Neuronal stem cell (in vitro differentiated cells): ENCODE data around the gene PFDN1.

Experiments used
- DNase-seq: peaks from one replicate; pipeline ENCODE4 v3.0.0-alpha.2; 2013; ENCODE audit warnings: low spot score
- H2AFZ ChIP-seq: one replicate; pipeline ENCODE4 v1.6.1; 2013; ENCODE audit warnings: mild to moderate bottlenecking, low read length, inconsistent platforms
- H2AK5ac ChIP-seq: 2 replicates; pipeline ENCODE4 v1.6.1; 2013; ENCODE audit warnings: low read depth, mild to moderate bottlenecking, inconsistent platforms, low read length, moderate library complexity, mixed read lengths
- H2BK120ac ChIP-seq: 2 replicates; pipeline ENCODE4 v1.6.1; 2013; ENCODE audit warnings: low read depth, mild to moderate bottlenecking, inconsistent platforms, low read length, moderate library complexity, mixed read lengths
- H2BK12ac ChIP-seq: one replicate; pipeline ENCODE4 v1.6.1; 2013; ENCODE audit warnings: low read length, inconsistent platforms
- H2BK15ac ChIP-seq: 2 replicates; pipeline ENCODE4 v1.6.1; 2013; ENCODE audit warnings: mild to moderate bottlenecking, low read length, inconsistent platforms, mixed read lengths
- H2BK5ac ChIP-seq: one replicate; pipeline ENCODE4 v1.6.1; 2013; ENCODE audit warnings: inconsistent platforms, mild to moderate bottlenecking, low read length, moderate library complexity
- H3K14ac ChIP-seq: one replicate; pipeline ENCODE4 v1.6.1; 2013; ENCODE audit warnings: low read length, inconsistent platforms
- H3K18ac ChIP-seq: 2 replicates; pipeline ENCODE4 v1.6.1; 2013; ENCODE audit warnings: low read length, inconsistent platforms
- H3K23ac ChIP-seq: 2 replicates; pipeline ENCODE4 v1.6.1; 2013; ENCODE audit warnings: low read depth, mild to moderate bottlenecking, mixed read lengths, low read length, inconsistent platforms; ENCODE audit not compliant: poor library complexity
- H3K27ac ChIP-seq: replicated peaks from 3 replicates; pipeline ENCODE4 v1.5.1; 2013; ENCODE audit warnings: low read length, inconsistent platforms
- H3K27me3 ChIP-seq, 3 experiments: 2 replicates each; pipeline ENCODE4 v1.6.1; 2013; ENCODE audit warnings: low read length in 3 of 3, mild to moderate bottlenecking in 2 of 3, inconsistent platforms in 1 of 3, low read depth in 1 of 3, mixed read lengths in 1 of 3, moderate library complexity in 1 of 3; ENCODE audit not compliant: control insufficient read depth in 3 of 3, insufficient read depth in 3 of 3
- H3K36me3 ChIP-seq, 2 donors: replicated peaks in 1 of 2; 2 replicates each; pipeline ENCODE4 v1.6.1; 2013; ENCODE audit warnings: low read length in 2 of 2; ENCODE audit not compliant: control insufficient read depth in 2 of 2, insufficient read depth in 2 of 2
- H3K4ac ChIP-seq: 2 replicates; pipeline ENCODE4 v1.6.1; 2013; ENCODE audit warnings: inconsistent platforms, mild to moderate bottlenecking, low read length, moderate library complexity
- H3K4me1 ChIP-seq, 2 donors: 1 replicate in 1 of 2; 2 replicates in 1 of 2; pipeline ENCODE4 v1.6.1; 2013; ENCODE audit warnings: low read length in 2 of 2, low read depth in 1 of 2; ENCODE audit not compliant: control insufficient read depth in 2 of 2, insufficient read depth in 1 of 2
- H3K4me2 ChIP-seq: one replicate; pipeline ENCODE4 v1.6.1; 2013; ENCODE audit warnings: mild to moderate bottlenecking, low read length, inconsistent platforms; ENCODE audit not compliant: insufficient read depth, poor library complexity, severe bottlenecking
- H3K4me3 ChIP-seq, 2 donors: 2 replicates each; pipeline ENCODE4 v1.5.1; 2013; ENCODE audit warnings: low read length in 2 of 2, mild to moderate bottlenecking in 2 of 2, inconsistent platforms in 1 of 2, moderate library complexity in 1 of 2
- H3K79me1 ChIP-seq: one replicate; pipeline ENCODE4 v1.6.1; 2013; ENCODE audit warnings: low read depth, mild to moderate bottlenecking, inconsistent platforms, low read length, moderate library complexity
- H3K9ac ChIP-seq: one replicate; pipeline ENCODE4 v1.6.1; 2013; ENCODE audit warnings: mild to moderate bottlenecking, low read depth, low read length, inconsistent platforms; ENCODE audit not compliant: poor library complexity
- H3K9me3 ChIP-seq, 2 donors: replicated peaks in 1 of 2; 2 replicates each; pipeline versions ENCODE3 to v1.6.1; 2013; ENCODE audit warnings: low read length in 2 of 2, mild to moderate bottlenecking in 2 of 2, inconsistent platforms in 1 of 2, low read depth in 1 of 2, mixed read lengths in 1 of 2, moderate library complexity in 1 of 2; ENCODE audit not compliant: control insufficient read depth in 2 of 2, insufficient read depth in 1 of 2
- H4K8ac ChIP-seq: one replicate; pipeline ENCODE4 v1.6.1; 2013; ENCODE audit warnings: low read depth, mild to moderate bottlenecking, inconsistent platforms, low read length, moderate library complexity
- H4K91ac ChIP-seq: one replicate; pipeline ENCODE4 v1.6.1; 2013; ENCODE audit warnings: low read length, low read depth, mild to moderate bottlenecking, inconsistent platforms; ENCODE audit not compliant: poor library complexity
- WGBS, 2 donors: extraction: QIAGEN DNeasy Blood & Tissue Kit; methylation state at CpG; one replicate each; pipeline ENCODE4 v1.1.7; 2013; ENCODE audit warnings: missing lambda C conversion rate in 2 of 2, mixed read lengths in 1 of 2; ENCODE audit not compliant: insufficient read length in 2 of 2, insufficient replicate concordance in 1 of 2; ENCODE audit errors: extremely low coverage in 2 of 2; 5-methylcytosine and 5-hydroxymethylcytosine counted together

Gene PFDN1

DNA sequence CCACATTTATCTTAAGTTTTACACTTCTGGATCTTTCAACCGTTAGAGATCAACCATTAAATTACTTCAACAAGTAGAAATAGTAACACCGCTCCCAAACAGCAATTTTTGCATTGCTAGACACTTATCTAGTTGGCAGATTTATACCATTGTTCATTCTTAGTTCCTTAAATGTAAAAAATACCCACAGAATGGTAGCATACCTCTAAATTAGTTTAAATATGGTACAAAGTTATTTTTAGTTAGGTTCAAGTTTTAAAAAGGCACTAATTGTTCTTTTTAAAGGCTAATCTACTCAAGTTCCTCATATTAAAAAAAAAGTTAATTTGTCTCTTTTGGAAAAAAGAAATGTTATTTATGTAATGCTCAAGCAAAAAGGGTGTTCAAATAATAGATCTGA, 8.1 kb downstream of the PFDN1 start:
- Histone ChIP-seq H3K36me3 (peaks cover under 1 to 31% of the 10 kb centered on the region in 2 donors), H3K23ac (no peak overlapping the region), H2BK120ac (no peak overlapping the region), H2BK12ac (no peak overlapping the region), H3K4ac (no peak overlapping the region), H3K14ac (no peak overlapping the region), H2AK5ac (no peak overlapping the region), H3K79me1 (no peaks in the 10 kb centered on the region), H3K4me3 (no peak overlapping the region), H2BK5ac (no peak overlapping the region), H3K9ac (no peak overlapping the region), H4K91ac (no peak overlapping the region), H3K18ac (no peak overlapping the region), H3K27ac (no peak overlapping the region), H3K9me3 (no peaks in the 10 kb centered on the region), H3K27me3 (no peaks in the 10 kb centered on the region), H3K4me2 (no peak overlapping the region), H2BK15ac (no peak overlapping the region), H2AFZ (no peak overlapping the region), H3K4me1 (peaks cover 0 to 12% of the 10 kb centered on the region in 2 donors), H4K8ac (no peak overlapping the region)
- no CpG with 5 or more reads among the region's 2 CpGs for WGBS, 2 donors
- DNase-seq = no peak

DNA sequence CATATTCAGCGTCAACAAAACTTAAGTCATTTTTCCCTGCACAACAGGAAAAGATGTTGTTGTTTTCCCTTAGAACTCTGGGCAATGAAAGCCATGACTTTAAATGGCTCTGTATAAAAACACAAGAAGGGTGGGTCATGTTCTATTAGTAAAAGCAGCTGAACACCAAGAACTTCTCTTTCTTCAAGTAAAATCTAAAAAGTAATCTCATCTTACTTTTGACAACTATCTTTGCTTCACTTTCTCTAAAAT, 9.1 kb downstream of the PFDN1 start:
- peaks cover 0 to 12% of the 10 kb centered on the region in 2 donors for H3K4me1 ChIP-seq
- H3K4ac ChIP-seq = no peak overlapping the region
- no peak overlapping the region for H2BK120ac ChIP-seq
- H3K36me3 ChIP-seq = peaks cover 0 to 22% of the 10 kb centered on the region in 2 donors
- no peak overlapping the region for H4K8ac ChIP-seq
- WGBS, 2 donors = no CpG with 5 or more reads among the region's 1 CpG
- no peak overlapping the region for H3K23ac ChIP-seq
- no peak overlapping the region for H4K91ac ChIP-seq
- H3K18ac ChIP-seq = no peak overlapping the region
- no peak overlapping the region for H3K4me3 ChIP-seq
- no peak overlapping the region for H3K4me2 ChIP-seq
- H3K79me1 ChIP-seq = no peaks in the 10 kb centered on the region
- no peak for DNase-seq
- no peak overlapping the region for H3K14ac ChIP-seq
- H2AFZ ChIP-seq = no peak overlapping the region
- H3K9ac ChIP-seq = no peak overlapping the region
- H2AK5ac ChIP-seq = no peak overlapping the region
- no peak overlapping the region for H2BK5ac ChIP-seq
- H3K9me3 ChIP-seq = no peaks in the 10 kb centered on the region
- H2BK15ac ChIP-seq = no peak overlapping the region
- H3K27ac ChIP-seq = no peak overlapping the region
- no peak overlapping the region for H2BK12ac ChIP-seq
- no peaks in the 10 kb centered on the region for H3K27me3 ChIP-seq

DNA sequence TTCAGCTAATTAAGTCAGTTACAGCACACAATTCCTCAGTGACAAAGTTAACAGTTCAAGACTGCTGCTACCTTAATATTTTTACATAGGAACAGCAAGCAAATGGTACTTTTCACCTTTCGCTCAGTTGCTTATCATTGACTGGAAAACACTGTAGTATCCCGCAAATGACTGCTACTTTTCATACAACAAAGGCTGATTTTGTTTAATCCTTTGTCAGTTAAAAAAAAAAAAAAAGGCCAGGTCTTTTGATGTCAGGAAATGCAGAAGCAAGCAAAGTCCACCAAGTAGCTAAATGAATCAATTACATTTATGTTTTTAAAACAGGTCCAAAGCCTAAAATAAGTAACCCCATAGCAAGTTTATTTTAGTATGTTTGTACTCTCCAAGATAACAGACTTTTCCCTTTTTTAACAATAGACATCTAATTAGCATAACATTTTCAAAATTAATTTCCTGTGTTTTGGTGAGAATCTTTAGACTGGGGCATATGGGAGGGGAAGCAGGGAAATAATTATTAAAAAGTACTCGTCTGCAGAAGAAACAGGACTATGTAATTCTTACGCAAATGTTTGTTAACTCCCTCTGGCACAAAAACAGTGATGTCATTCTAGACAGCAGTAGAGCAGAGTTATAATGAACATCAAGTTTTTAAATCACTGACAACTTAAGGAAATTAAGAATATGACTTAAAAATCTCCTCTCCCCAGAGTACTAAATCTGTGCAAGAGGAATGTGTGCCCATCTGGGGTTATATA, 9.6 kb downstream of the PFDN1 start:
- H3K4me1 ChIP-seq = peaks cover 0 to 12% of the 10 kb centered on the region in 2 donors
- H3K4me2 ChIP-seq = no peak overlapping the region
- H2BK15ac ChIP-seq = no peak overlapping the region
- H2AK5ac ChIP-seq = no peak overlapping the region
- H3K79me1 ChIP-seq = no peaks in the 10 kb centered on the region
- no peak overlapping the region for H2BK120ac ChIP-seq
- no peaks in the 10 kb centered on the region for H3K9me3 ChIP-seq
- no peak overlapping the region for H3K14ac ChIP-seq
- DNase-seq = no peak
- H3K4me3 ChIP-seq = no peak overlapping the region
- no peak overlapping the region for H3K18ac ChIP-seq
- H2BK5ac ChIP-seq = no peak overlapping the region
- H3K36me3 ChIP-seq = peaks cover 0 to 16% of the 10 kb centered on the region in 2 donors
- H3K27me3 ChIP-seq = no peaks in the 10 kb centered on the region
- no peak overlapping the region for H2AFZ ChIP-seq
- no peak overlapping the region for H4K8ac ChIP-seq
- H2BK12ac ChIP-seq = no peak overlapping the region
- H3K23ac ChIP-seq = no peak overlapping the region
- H4K91ac ChIP-seq = no peak overlapping the region
- H3K4ac ChIP-seq = no peak overlapping the region
- H3K9ac ChIP-seq = no peak overlapping the region
- no peak overlapping the region for H3K27ac ChIP-seq
- no CpG with 5 or more reads among the region's 4 CpGs for WGBS, 2 donors

DNA sequence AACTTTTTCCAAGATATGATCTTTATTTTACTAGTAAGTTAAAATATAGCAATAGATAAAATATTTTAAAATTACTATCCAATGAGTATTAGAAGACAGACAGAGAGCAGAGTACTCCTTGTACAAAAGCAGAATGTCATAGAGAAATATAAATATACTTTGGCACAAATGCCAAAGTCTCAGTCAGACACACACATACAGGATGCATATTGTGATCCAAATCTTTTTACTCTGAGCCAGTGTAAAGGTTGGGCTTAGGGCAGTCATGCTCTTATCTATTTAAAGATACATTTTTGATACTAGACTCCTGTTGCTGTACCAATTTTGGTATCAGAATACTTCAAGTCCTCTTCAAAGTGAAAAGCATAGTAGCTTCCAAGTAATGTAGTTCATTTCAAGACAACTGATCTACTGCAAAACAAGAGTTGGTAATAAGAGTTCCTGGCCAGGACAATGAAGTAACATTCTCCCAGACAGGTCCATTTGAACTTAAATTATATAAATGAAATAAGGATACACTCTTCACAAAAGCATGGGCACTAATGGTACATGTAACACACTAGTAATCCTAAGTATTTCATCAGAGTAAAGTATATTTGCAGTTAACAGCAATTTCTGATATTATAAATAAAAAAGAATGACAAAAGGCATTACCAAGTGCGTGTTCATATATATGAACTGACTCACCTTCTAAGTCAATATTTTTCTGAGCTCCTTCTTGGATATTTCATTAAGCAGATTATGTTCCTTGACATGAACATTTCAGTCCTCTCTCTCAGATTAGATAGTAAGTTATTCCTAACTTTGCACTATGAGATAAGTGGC, 10.5 kb downstream of the PFDN1 start:
- WGBS, 2 donors = no CpG with 5 or more reads among the region's 1 CpG
- no peak overlapping the region for H3K4me2 ChIP-seq
- H3K23ac ChIP-seq = no peak overlapping the region
- H2BK120ac ChIP-seq = no peak overlapping the region
- H3K36me3 ChIP-seq = peaks cover 0 to 8% of the 10 kb centered on the region in 2 donors
- no peak overlapping the region for H3K4me3 ChIP-seq
- H3K79me1 ChIP-seq = no peaks in the 10 kb centered on the region
- no peak overlapping the region for H2AK5ac ChIP-seq
- H3K4ac ChIP-seq = no peak overlapping the region
- no peak overlapping the region for H4K8ac ChIP-seq
- H2BK12ac ChIP-seq = no peak overlapping the region
- H3K14ac ChIP-seq = no peak overlapping the region
- H3K9ac ChIP-seq = no peak overlapping the region
- H3K9me3 ChIP-seq = no peaks in the 10 kb centered on the region
- no peak for DNase-seq
- H3K27me3 ChIP-seq = no peaks in the 10 kb centered on the region
- peaks cover 0 to 12% of the 10 kb centered on the region in 2 donors for H3K4me1 ChIP-seq
- no peak overlapping the region for H2AFZ ChIP-seq
- H2BK15ac ChIP-seq = no peak overlapping the region
- H2BK5ac ChIP-seq = no peak overlapping the region
- H3K27ac ChIP-seq = no peak overlapping the region
- H3K18ac ChIP-seq = no peak overlapping the region
- H4K91ac ChIP-seq = no peak overlapping the region
